Suppressor macrophage (primary cell): ENCODE results near the gene TMEM131.
"Not testable (repeated sequence)": the region's sequence is repeated elsewhere in the genome, so short reads cannot be mapped to it uniquely, and the experiment has no call there.

Source experiments
- DNase-seq, 4 experiments: peaks; one replicate each; pipeline ENCODE4 v3.0.0-alpha.2; 2020 to 2022

TMEM131 gene

DNA sequence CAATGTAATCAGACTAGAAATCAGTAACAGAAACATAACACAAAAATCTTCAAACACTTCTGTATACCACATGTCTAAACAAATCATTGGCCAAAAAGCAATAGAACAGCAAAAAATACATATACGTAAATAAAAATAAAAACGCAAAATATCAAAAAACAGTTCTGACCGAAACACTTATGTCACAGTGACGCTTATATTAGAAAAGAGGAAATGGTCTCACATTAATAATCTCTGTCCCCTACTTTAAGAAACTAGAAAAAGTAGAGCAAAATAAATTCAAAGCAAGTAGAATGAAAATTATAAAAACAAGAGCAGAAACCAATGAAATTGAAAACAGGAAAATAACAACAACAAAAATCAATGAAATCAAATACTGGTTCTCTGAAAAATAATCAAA, 41.9 kb downstream of the TMEM131 start:
- DNase-seq = peak in 2 of 4 experiments; percentile 24

DNA sequence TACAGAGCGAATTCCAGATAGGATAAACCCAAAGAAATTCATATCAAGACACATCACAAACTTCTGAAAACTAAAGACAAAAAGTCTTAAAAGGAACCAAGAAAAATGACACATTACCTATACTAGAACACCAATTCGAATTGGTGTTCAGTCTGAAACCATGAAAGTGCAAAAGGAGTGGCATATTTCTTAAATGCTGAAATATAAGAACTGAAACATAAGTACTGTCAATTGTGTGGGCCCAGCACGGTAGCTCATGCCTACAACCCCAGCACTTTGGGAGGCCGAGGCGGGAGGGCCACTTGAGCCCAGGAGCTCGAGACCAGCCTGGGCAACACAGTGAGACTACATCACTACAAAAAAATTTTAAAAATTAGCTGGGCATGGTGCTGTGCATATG, 43.4 kb downstream of the TMEM131 start:
- DNase-seq = no peak

- DNase-seq = peak; percentile 44 to 67 (median 55)
Observed at GRCh38 chr2:97951155-97951680, 44.5 kb downstream of the TMEM131 start.

GRCh38 chr2:97950329-97951154, 45.2 kb downstream of the TMEM131 start:
- no peak for DNase-seq

DNA sequence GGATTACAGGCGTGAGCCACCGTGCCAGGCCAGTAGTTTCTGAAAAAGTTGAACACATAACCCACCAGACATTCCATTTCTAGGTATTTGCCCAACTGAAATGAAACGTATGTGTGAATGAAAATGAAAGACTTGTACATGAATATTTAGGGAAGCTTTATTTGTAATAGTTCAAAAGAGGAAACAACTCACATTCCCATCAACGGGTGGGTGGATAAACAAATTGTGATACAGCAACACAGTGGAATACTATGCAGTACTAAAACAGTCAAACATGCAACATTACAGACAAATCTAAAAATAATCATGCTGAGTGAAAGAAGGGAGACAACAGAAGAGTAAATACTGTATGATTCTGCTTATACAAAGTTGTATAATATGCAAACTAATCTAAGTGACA, 46.8 kb downstream of the TMEM131 start:
- DNase-seq = peak; percentile 35 to 85 (median 68)

GRCh38 chr2:97945791-97946190, 50.0 kb downstream of the TMEM131 start:
- DNase-seq = no peak

- no peak for DNase-seq
Observed at GRCh38 chr2:97936881-97937280, 58.9 kb downstream of the TMEM131 start.

- no peak for DNase-seq
Observed at GRCh38 chr2:97936199-97936598, 59.5 kb downstream of the TMEM131 start.

- DNase-seq = no peak
Observed at GRCh38 chr2:97935719-97936161, 60.0 kb downstream of the TMEM131 start.

GRCh38 chr2:97932975-97933662, 62.6 kb downstream of the TMEM131 start:
- peak in 3 of 4 experiments; percentile 27 to 56 (median 43) for DNase-seq

GRCh38 chr2:97931858-97932225, 63.9 kb downstream of the TMEM131 start:
- no peak for DNase-seq

DNA sequence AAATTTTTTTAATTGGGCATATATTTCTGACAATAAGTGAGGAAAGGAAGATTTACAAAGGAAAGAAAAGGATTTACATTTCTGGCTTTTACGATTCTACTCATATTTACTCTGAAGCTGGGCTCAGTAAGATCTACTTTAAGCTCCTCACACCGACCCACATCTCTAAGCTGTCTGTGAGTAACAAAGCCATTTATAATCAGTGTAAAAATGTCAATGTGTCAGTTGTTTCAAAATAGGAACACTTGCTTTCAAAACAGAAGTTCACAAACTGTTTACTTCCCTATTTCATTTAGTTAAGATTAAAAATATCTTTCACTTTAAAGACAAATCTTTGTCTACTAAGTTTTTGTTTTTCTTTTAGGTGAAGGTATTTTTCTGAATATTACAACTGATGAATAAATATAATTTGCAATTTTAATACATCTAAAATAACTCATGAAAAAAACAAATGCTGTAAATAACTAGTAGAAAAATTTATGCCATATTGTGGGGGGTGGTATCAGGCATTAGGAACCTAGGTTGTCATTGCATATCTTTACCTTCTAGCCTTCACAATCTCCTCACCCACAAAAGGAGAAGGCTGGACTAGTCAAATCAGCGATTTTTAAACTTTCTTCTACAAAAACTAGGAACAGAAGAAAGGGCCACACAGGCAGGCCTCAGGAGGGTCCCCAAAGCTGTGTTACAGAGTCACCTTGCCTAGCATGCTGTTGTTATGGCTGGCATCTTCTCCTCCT, 64.5 kb downstream of the TMEM131 start:
- peak; percentile 31 to 82 (median 62) for DNase-seq

GRCh38 chr2:97928591-97928990, 67.2 kb downstream of the TMEM131 start:
- DNase-seq = no peak

DNA sequence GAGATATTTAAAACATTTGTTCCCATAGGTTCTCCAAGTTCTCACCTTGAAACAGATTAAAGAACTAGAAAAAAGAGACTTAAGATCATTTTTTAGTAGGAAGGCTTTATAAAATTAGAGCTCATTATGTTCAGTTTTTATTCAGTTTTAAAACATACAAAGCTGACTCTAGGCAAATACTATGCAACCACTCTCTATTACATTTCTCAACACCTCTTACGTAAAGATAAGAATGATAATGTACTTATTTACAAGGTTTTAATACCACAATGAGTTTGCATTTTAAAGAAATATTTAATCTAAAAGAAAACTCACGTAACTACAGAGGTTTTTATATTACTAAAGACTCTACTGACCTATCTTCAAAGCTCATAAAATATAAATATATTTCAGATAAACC, 68.8 kb downstream of the TMEM131 start:
- no peak for DNase-seq

- no peak for DNase-seq
Observed at GRCh38 chr2:97924194-97924593, 71.6 kb downstream of the TMEM131 start.

- DNase-seq = no peak
Observed at GRCh38 chr2:97919858-97920257, 75.9 kb downstream of the TMEM131 start.

DNA sequence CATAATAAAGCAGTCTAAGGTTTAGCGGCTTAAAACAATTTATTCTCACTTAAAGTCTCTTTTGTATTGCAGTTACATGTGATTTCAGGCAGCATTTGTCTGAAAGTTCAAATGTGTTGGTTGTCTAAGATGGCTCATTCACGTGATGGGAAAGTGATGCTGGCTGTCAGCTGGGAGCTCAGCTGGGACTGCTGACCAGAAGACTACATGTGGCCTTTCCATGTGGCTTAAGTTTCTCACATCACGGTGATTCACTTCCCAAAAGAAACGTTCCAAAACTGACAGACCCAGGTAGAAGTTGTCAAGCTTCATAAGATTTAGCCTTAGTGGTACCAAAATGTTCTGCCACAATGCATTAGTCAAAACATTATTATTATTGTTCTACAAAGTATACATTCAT, 76.9 kb downstream of the TMEM131 start:
- no peak for DNase-seq

DNA sequence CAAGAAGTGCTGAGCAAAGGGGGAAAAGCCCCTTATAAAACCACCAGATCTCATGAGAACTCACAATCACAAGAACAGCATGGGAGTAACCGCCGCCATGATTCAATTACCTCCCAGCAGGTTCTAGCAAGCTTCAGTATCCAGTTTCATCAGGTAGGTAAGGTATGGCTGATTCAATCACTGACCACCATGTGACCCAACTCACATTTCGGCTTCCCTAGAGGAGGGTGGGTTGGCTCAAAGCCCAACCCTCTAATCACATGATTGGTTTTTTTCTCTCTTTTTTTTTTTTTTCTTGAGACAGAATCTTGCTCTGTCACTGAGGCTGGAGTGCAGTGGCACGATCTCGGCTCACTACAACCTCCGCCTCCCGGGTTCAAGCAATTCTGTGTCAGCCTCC, 78.1 kb downstream of the TMEM131 start:
- not testable (repeated sequence) for DNase-seq

DNA sequence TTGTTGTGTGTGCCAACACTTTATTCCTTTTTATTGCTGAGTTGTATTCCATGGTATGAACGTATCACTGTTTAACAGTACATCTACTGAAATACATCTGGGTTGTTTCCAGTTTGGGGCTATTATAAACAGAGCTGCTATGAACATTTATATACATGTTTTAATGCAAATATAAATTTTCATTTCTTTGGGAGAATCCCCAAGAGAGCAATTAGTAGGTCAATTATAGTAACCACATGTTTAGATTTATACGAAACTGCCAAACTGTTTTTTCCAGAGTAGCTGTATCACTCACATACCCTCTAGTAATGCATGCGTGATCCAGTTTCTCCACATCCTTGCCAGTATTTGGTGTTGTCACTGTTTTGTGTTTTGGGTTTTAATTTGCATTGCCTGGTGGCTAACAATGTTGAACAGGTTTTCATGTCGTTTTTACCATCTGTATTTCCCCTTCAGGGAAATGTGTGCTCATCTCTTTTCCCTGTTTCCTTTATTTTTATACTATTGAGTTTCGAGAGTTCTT, 81.0 kb downstream of the TMEM131 start:
- no peak for DNase-seq

DNA sequence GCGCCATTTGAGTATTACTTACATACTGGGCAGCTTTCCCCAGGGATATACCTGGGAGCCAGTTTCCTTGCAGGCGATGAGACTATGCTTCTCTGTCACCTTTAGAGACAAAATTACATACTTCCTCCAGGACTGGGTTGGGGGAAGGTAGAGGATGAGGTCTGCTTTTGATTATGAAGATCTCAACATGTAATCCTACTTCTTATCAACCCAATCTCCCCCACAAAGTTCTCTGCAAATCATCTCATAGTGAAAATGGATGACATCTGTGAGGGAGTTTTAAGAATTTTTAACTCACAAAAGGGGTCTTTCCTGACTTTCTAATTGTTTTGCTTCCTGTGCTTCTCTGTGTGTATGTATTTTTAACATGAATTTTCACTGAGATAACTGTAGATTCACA, 81.9 kb downstream of the TMEM131 start:
- DNase-seq = no peak

DNA sequence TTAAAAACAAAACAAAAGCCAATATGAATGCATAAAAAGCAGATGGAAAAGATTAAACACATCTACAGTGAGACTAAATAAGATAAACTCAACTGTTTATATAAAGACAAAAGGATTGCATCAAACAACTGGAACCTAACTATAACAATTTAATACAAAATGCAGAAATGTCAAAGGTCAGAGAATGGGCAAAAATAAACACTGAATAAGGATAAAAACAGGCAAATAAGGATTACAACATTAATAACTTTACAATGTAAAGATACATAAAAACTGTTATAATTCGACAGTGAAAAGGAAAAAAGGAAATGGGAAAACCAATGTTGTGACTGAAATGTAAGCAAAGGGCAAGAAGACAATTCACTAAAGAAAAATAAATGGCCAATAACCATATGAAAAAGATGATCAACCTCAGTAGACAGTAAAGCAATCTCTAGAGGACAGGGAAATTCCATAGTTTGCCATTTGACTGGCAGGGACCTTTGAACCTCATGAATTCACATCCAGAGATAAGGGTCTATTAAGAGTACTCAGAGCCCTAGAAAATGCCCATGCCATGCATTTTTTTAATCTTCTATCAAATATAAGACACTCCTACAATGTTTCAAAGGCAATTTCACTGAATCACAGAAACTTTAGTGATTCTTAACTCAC, 83.7 kb downstream of the TMEM131 start:
- DNase-seq = no peak

GRCh38 chr2:97911206-97911921, 84.4 kb downstream of the TMEM131 start:
- DNase-seq = peak; percentile 36 to 94 (median 74)
